ENCODE data around the gene FHIT.

DNA sequence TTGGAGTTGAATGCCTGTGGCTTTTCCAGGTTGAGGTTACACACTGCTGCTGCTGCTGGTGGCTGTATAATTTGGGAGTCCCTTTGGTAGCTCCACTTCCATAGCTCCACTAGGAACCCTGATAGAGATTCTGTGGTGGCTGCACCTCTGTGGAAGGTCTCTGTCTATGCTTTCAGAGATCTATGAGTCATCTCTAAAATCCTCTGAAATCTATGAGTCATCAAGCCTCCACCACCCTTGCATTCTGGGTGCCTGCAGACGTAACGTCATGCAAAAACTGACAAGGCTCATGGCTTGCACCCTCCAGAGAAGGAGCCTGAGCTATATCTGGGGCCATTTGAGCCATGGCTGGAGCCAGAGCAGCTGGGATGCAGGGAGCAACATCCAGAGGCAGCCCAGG is 1164.4 kb downstream of the FHIT start:
- no peak for TF ChIP-seq POLR2A (IDR thresholded peaks at IDR 0.05; ENCODE audit: low read depth, low read length)
- TF ChIP-seq TAF1 (IDR thresholded peaks at IDR 0.05; ENCODE audit: borderline replicate concordance, low read depth, low read length) = no peak
- no peak for TF ChIP-seq POLR2AphosphoS5 (IDR thresholded peaks at IDR 0.05; ENCODE audit: low read depth, low read length)

All from GM12892 (cell line).